Nephron (organoid): ENCODE measurements around the gene RASA2.

Experiments used
- H3K27ac Mint-ChIP-seq, 3 experiments: 2 replicates each; pipeline ENCODE4 v1.8.0; 2020; ENCODE audit warnings: mixed read lengths in 3 of 3, mild to moderate bottlenecking in 2 of 3, moderate library complexity in 1 of 3
- H3K27me3 Mint-ChIP-seq: 2 replicates; pipeline ENCODE4 v1.8.0; 2021; ENCODE audit warnings: low read depth, mild to moderate bottlenecking, moderate library complexity, mixed read lengths
- H3K36me3 Mint-ChIP-seq: 2 replicates; pipeline ENCODE4 v1.8.0; 2020; ENCODE audit warnings: low read depth, mixed read lengths
- H3K4me1 Mint-ChIP-seq: 2 replicates; pipeline ENCODE4 v1.8.0; 2020; ENCODE audit warnings: mixed read lengths
- H3K4me3 Mint-ChIP-seq, 3 experiments: 2 replicates each; pipeline ENCODE4 v1.8.0; 2020; ENCODE audit warnings: mild to moderate bottlenecking in 3 of 3, mixed read lengths in 3 of 3, moderate library complexity in 2 of 3
- H3K9me3 Mint-ChIP-seq: 2 replicates; pipeline ENCODE4 v1.8.0; 2020; ENCODE audit warnings: mixed read lengths
- CTCF ChIP-seq, 3 experiments: fragments of 200-600 bp; sonication (generic); IDR thresholded peaks; one replicate each; pipeline ENCODE4 v1.5.0; 2021; ENCODE audit warnings: antibody characterized with exemption in 3 of 3; ENCODE audit not compliant: unreplicated experiment in 3 of 3

RASA2 gene

GRCh38 chr3:141449424-141449823, 37.4 kb upstream of the RASA2 start:
- Mint-ChIP-seq H3K27me3 (no peaks in the 10 kb centered on the region), H3K27ac (peak overlapping the region in 2 of 3 experiments; percentile 9 to 65), H3K4me3 (no peak overlapping the region), H3K4me1 (peaks cover 7% of the 10 kb centered on the region), H3K36me3 (peaks cover 27% of the 10 kb centered on the region), H3K9me3 (peaks cover 1% of the 10 kb centered on the region)
- TF ChIP-seq CTCF (IDR thresholded peaks at IDR 0.05; ENCODE audit: unreplicated experiment in 3 of 3) = no peak

- Mint-ChIP-seq H3K27ac (peak overlapping the region; percentile 7 to 56 (median 15)), H3K4me1 (peaks cover 13% of the 10 kb centered on the region), H3K9me3 (no peaks in the 10 kb centered on the region), H3K4me3 (no peak overlapping the region), H3K36me3 (peaks cover 14% of the 10 kb centered on the region), H3K27me3 (no peaks in the 10 kb centered on the region)
- TF ChIP-seq CTCF (IDR thresholded peaks at IDR 0.05; ENCODE audit: unreplicated experiment in 3 of 3) = no peak
Measured at GRCh38 chr3:141450727-141451375, 36.0 kb upstream of the RASA2 start.

- peaks cover 20% of the 10 kb centered on the region for H3K4me1 Mint-ChIP-seq
- H3K27ac Mint-ChIP-seq = no peak overlapping the region
- H3K4me3 Mint-ChIP-seq = no peak overlapping the region
- no peaks in the 10 kb centered on the region for H3K27me3 Mint-ChIP-seq
- peak; percentile 65 to 80 (median 72) for TF ChIP-seq CTCF (IDR thresholded peaks at IDR 0.05; ENCODE audit: unreplicated experiment in 3 of 3)
- no peaks in the 10 kb centered on the region for H3K9me3 Mint-ChIP-seq
- peaks cover 6% of the 10 kb centered on the region for H3K36me3 Mint-ChIP-seq
Measured at GRCh38 chr3:141452045-141452444, 34.8 kb upstream of the RASA2 start.

- Mint-ChIP-seq H3K27ac (no peak overlapping the region), H3K36me3 (no peaks in the 10 kb centered on the region)
Measured at GRCh38 chr3:141452773-141453172, 34.1 kb upstream of the RASA2 start.

GRCh38 chr3:141454054-141454453, 32.8 kb upstream of the RASA2 start:
- Mint-ChIP-seq H3K4me3 (no peak overlapping the region), H3K4me1 (peaks cover 20% of the 10 kb centered on the region), H3K27me3 (no peaks in the 10 kb centered on the region), H3K9me3 (no peaks in the 10 kb centered on the region), H3K27ac (peak overlapping the region in 1 of 3 experiments; percentile 62), H3K36me3 (no peaks in the 10 kb centered on the region)
- no peak for TF ChIP-seq CTCF (IDR thresholded peaks at IDR 0.05; ENCODE audit: unreplicated experiment in 3 of 3)

More at GRCh38 chr3:141452773-141453172, 34.1 kb upstream of the RASA2 start:
- Mint-ChIP-seq H3K27me3 (no peaks in the 10 kb centered on the region), H3K4me1 (peaks cover 20% of the 10 kb centered on the region), H3K4me3 (no peak overlapping the region), H3K9me3 (no peaks in the 10 kb centered on the region)
- TF ChIP-seq CTCF (IDR thresholded peaks at IDR 0.05; ENCODE audit: unreplicated experiment in 3 of 3) = no peak
